NT2/D1 (cell line): ENCODE measurements around the gene METRN.
A peak's percentile ranks its signal among the peaks of the same experiment; 100 is the strongest.
"Not testable (repeated sequence)": the region's sequence is repeated elsewhere in the genome, so short reads cannot be mapped to it uniquely, and the experiment has no call there.

ENCODE experiments used
- DNase-seq: peaks from one replicate; pipeline ENCODE4 v3.0.0-alpha.2; 2011; ENCODE audit warnings: low read depth, low spot score
- H3K27me3 ChIP-seq: 2 replicates; pipeline ENCODE4 v1.6.0; 2011; ENCODE audit warnings: mild to moderate bottlenecking; ENCODE audit not compliant: insufficient read length, insufficient read depth
- H3K36me3 ChIP-seq: 2 replicates; pipeline ENCODE4 v1.6.1; 2011; ENCODE audit warnings: mild to moderate bottlenecking, low read length, mixed read lengths; ENCODE audit not compliant: insufficient read depth, insufficient read length
- H3K4me1 ChIP-seq: 2 replicates; pipeline ENCODE4 v1.5.1; 2011; ENCODE audit not compliant: insufficient read depth, insufficient read length
- H3K4me3 ChIP-seq: 2 replicates; pipeline ENCODE4 v1.5.1; 2011; ENCODE audit warnings: low read depth; ENCODE audit not compliant: insufficient read length
- H3K9ac ChIP-seq: 2 replicates; pipeline ENCODE4 v1.6.0; 2011; ENCODE audit warnings: low read depth; ENCODE audit not compliant: insufficient read length
- H3K9me3 ChIP-seq: 2 replicates; pipeline ENCODE4 v1.5.1; 2011; ENCODE audit warnings: mild to moderate bottlenecking, low read length; ENCODE audit not compliant: insufficient read depth
- SUZ12 ChIP-seq: IDR thresholded peaks from 2 replicates; pipeline ENCODE4 v1.6.1; 2011; ENCODE audit not compliant: insufficient read length, insufficient read depth; ENCODE audit errors: extremely low read depth
- YY1 ChIP-seq: IDR thresholded peaks from 2 replicates; pipeline ENCODE4 v1.6.1; 2011; ENCODE audit not compliant: insufficient read length, insufficient read depth
- ZNF274 ChIP-seq: IDR thresholded peaks from 2 replicates; pipeline ENCODE4 v1.6.1; 2011; ENCODE audit warnings: mild to moderate bottlenecking, low read depth, low read length

METRN gene

GRCh38 chr16:709566-710499 is 5.1 kb upstream of the METRN start:
- Histone ChIP-seq H3K9me3 (no peaks in the 10 kb centered on the region), H3K9ac (peak overlapping the region; percentile 67), H3K27me3 (peaks cover 65% of the 10 kb centered on the region), H3K4me1 (peaks cover 36% of the 10 kb centered on the region), H3K4me3 (no peak overlapping the region), H3K36me3 (no peaks in the 10 kb centered on the region)
- no peak for TF ChIP-seq ZNF274
- TF ChIP-seq SUZ12: no peak
- TF ChIP-seq YY1: no peak
- peak; percentile 80 for DNase-seq

GRCh38 chr16:710500-711075 is 4.3 kb upstream of the METRN start:
- peaks cover 59% of the 10 kb centered on the region for H3K27me3 ChIP-seq
- H3K9me3 ChIP-seq: no peaks in the 10 kb centered on the region
- H3K36me3 ChIP-seq: no peaks in the 10 kb centered on the region
- no peak for TF ChIP-seq SUZ12
- no peak for TF ChIP-seq YY1
- no peak for TF ChIP-seq ZNF274
- no peak overlapping the region for H3K4me3 ChIP-seq
- DNase-seq: no peak
- peaks cover 36% of the 10 kb centered on the region for H3K4me1 ChIP-seq
- H3K9ac ChIP-seq: peak overlapping the region; percentile 50

DNA sequence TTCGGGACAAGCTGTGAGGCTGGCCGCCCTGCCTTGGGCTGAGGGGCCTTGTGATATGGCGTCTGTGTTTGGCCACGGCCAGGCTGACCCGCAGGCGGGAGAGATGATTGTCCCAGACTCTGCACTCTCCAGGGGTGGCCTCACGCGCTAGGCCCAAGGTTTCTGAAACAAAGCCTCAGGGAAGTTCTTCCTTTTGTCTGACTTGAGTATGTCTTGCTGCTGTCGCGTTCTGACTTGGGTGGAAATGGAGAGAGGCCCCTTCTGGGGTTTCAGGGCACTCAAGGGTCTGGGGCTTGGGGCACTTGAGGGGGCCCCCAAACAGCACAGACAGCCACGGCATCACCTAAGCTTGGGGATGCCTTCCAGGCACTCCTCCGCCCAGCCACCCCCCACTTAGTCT is 3.8 kb upstream of the METRN start:
- H3K9me3 ChIP-seq: no peaks in the 10 kb centered on the region
- H3K4me1 ChIP-seq: peaks cover 38% of the 10 kb centered on the region
- no peak for TF ChIP-seq ZNF274
- no peak for TF ChIP-seq YY1
- no peak overlapping the region for H3K4me3 ChIP-seq
- no peaks in the 10 kb centered on the region for H3K36me3 ChIP-seq
- peaks cover 55% of the 10 kb centered on the region for H3K27me3 ChIP-seq
- peak overlapping the region; percentile 50 for H3K9ac ChIP-seq
- no peak for DNase-seq

DNA sequence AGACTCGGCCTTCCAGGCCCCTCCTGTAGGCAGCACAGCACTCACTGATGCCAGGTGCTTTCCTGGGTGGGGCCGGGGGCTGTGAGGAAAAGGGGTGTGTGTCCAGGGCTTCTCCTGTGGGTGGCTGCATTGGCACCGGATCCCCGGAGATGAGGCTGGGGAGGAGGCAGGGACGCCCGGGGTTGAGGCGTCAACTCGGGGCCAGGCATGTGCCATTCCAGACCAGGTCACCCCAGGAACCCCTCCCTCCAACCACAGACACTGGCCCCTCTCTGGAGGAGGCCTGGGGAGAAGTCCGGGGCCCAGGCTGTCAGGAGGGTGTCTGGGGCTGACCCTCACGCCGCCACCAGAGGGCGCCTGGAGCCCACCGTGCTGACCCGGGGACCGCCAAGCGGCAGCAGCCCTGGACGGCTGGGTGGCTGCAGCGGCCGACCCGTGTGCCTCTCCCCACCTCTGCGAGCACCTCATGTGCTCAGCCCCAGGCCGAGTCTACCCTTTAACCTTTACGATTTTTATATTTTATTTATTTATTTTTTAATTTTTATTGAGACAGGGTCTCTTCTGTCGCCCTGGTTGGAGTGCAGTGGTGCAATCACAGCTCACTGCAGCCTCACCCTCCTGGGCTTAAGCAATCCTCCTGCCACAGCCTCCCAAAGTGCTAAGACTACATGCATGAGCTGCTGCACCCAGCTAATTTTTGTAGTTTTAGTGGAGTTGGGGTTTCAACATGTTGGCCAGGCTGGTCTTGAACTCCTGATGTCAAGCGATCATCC is 3.2 kb upstream of the METRN start:
- Histone ChIP-seq H3K4me3 (no peak overlapping the region), H3K9me3 (no peaks in the 10 kb centered on the region), H3K27me3 (peaks cover 49% of the 10 kb centered on the region), H3K36me3 (no peaks in the 10 kb centered on the region), H3K9ac (peak overlapping the region; percentile 23), H3K4me1 (peaks cover 39% of the 10 kb centered on the region)
- TF ChIP-seq YY1: no peak
- no peak for TF ChIP-seq SUZ12
- no peak for TF ChIP-seq ZNF274
- DNase-seq: peak; percentile 70

GRCh38 chr16:712740-713250 is 2.1 kb upstream of the METRN start:
- not testable (repeated sequence) for H3K4me3 ChIP-seq, H3K9me3 ChIP-seq, H3K9ac ChIP-seq, H3K36me3 ChIP-seq
- Histone ChIP-seq H3K4me1 (peaks cover 45% of the 10 kb centered on the region), H3K27me3 (peaks cover 38% of the 10 kb centered on the region)
- DNase-seq: peak; percentile 94

DNA sequence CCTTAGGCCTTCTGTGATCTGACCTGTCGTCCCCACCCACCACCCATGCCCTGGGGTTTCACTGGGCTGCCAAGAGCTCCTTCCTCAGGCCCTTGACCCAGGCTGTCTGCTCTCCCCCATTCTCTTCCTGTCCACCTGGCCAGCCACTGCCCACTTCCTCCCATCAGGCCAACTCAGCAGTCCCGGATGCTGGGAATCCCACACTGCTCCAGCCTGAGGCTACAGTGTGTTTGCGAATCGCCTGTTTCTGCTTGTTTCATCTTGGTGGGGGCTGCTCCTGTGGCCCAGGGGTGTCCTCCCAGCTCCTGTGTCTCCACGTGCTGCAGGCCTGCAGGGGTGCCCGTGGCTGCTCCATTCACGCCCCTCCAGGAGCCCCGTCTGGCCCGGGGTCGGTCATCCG is 839 bp upstream of the METRN start:
- peaks cover under 1% of the 10 kb centered on the region for H3K36me3 ChIP-seq
- peaks cover 25% of the 10 kb centered on the region for H3K27me3 ChIP-seq
- no peak for TF ChIP-seq ZNF274
- TF ChIP-seq YY1: no peak
- no peak for TF ChIP-seq SUZ12
- H3K4me1 ChIP-seq: peaks cover 54% of the 10 kb centered on the region
- no peak for DNase-seq
- H3K4me3 ChIP-seq: peak overlapping the region; percentile 21
- peak overlapping the region; percentile 74 for H3K9ac ChIP-seq
- no peaks in the 10 kb centered on the region for H3K9me3 ChIP-seq

GRCh38 chr16:715477-716199 is 720 bp downstream of the METRN start:
- no peak for DNase-seq
- H3K9ac ChIP-seq: peak overlapping the region; percentile 90
- H3K9me3 ChIP-seq: no peaks in the 10 kb centered on the region

More at GRCh38 chr16:715477-716199, 720 bp downstream of the METRN start:
- peak overlapping the region; percentile 76 for H3K4me3 ChIP-seq
- H3K27me3 ChIP-seq: peaks cover 10% of the 10 kb centered on the region
- TF ChIP-seq YY1 (no peak), ZNF274 (no peak), SUZ12 (no peak)
- peaks cover 2% of the 10 kb centered on the region for H3K36me3 ChIP-seq
- H3K4me1 ChIP-seq: peaks cover 56% of the 10 kb centered on the region
